ENCODE measurements around the gene ABCD1. TPM values are rescaled to one million over a fixed set of nuclear protein-coding genes. Genes with fewer than 3 reads are reported as not detected.
"Not testable (repeated sequence)": the region's sequence is repeated elsewhere in the genome, so short reads cannot be mapped to it uniquely, and the experiment has no call there.

Gene ABCD1
- 1 to 10 TPM; 4.1 to 4.3 TPM for total RNA-seq

DNA sequence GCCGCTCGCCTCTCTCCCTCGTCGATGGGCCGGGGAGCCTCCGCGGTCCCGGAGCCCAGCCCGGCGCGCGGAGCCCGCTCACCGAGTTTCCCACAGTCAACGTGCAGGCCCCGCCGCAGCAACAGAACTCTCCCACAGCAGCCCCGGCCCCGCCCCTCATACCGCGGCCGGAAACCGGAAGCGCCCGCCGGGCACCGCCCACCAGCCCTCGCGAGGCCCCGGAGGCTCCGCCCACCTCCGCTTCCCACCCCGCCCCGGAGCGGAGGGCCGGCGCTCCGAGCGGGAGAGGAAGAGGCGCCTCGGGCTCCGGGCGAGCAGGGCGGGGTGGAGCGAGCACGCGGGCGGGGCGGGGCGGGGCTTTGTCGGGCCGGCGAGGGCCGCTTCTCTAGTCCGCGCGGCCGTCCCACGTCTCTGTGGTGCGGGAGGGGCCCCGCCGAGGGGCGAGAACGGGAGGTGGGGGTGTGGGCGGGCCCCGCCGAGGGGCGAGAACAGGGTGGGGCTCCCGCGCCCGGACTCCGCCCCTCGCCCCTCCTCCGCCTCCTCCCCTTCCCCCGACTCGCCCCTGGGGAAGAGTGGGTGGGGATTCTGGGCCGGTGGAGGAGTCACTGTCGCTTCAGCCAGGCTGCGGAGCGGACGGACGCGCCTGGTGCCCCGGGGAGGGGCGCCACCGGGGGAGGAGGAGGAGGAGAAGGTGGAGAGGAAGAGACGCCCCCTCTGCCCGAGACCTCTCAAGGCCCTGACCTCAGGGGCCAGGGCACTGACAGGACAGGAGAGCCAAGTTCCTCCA lies at the start of gene ABCD1, which contains the start of gene BCAP31:
ABCD1 (plus strand) TSS at position 605 of the 787 bp plus-strand sequence. CDS start 411 bp downstream, outside the sequence.
BCAP31 (minus strand) TSS at position 136 of the 787 bp plus-strand sequence. CDS start 1,143 bp downstream, outside the sequence.
- Mint-ChIP-seq H3K27ac (peak within 1 kb of the TSS; percentile 83), H3K27me3 (no peaks in the 10 kb centered on the region), H3K4me3 (peak within 1 kb of the TSS; percentile 87), H3K36me3 (peaks cover 18% of the 10 kb centered on the region), H3K9me3 (no peaks in the 10 kb centered on the region), H3K4me1 (peaks cover 26% of the 10 kb centered on the region)
- peak; percentile 90 for DNase-seq

DNA sequence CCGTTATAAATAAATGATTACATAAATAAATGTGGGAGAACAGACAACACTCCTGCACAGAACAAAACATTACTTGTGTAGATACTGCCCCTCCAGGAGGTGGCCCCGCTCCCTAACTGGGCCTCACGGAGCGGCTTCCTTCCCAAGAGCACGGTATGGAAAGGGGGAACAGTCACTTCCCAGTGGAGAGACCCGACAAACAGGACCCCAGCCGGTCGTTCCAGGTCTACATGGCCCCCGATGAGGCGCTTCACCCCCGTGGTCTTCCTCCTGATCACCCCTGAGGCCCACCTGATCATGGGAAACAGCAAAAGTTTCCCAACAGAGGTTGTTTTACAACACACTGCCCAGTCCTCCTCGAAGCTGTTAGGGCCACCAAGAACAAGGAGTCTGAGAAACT lies 43.5 kb upstream of the ABCD1 start:
- Mint-ChIP-seq H3K27me3 (peaks cover 3% of the 10 kb centered on the region), H3K36me3 (no peaks in the 10 kb centered on the region)

DNA sequence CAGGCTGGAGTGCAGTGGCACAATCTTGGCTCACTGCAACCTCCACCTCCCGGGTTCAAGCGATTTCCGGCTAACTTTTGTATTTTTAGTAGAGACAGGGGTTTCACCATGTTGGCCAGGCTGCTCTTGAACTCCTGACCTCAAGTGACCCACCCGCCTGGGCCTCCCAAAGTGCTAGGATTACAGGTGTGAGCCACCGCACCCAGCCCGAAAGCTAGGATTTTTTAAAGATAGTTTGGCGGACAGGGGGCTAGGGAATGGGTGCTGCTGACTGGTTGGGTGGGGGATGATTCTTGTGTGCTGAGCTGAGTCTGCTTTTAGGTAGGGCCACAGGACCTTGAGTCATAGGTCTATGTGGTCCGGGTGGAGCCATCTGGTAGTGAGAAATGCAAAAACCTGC lies 41.2 kb upstream of the ABCD1 start:
- not testable (repeated sequence) for H3K27ac Mint-ChIP-seq, H3K4me3 Mint-ChIP-seq, H3K36me3 Mint-ChIP-seq, DNase-seq, H3K4me1 Mint-ChIP-seq, H3K9me3 Mint-ChIP-seq
- peaks cover 12% of the 10 kb centered on the region for H3K27me3 Mint-ChIP-seq

More for the DNA sequence above, 43.5 kb upstream of the ABCD1 start:
- Mint-ChIP-seq H3K4me3 (no peak overlapping the region), H3K9me3 (peaks cover 2% of the 10 kb centered on the region), H3K27ac (no peak overlapping the region), H3K4me1 (no peaks in the 10 kb centered on the region)
- no peak for DNase-seq

DNA sequence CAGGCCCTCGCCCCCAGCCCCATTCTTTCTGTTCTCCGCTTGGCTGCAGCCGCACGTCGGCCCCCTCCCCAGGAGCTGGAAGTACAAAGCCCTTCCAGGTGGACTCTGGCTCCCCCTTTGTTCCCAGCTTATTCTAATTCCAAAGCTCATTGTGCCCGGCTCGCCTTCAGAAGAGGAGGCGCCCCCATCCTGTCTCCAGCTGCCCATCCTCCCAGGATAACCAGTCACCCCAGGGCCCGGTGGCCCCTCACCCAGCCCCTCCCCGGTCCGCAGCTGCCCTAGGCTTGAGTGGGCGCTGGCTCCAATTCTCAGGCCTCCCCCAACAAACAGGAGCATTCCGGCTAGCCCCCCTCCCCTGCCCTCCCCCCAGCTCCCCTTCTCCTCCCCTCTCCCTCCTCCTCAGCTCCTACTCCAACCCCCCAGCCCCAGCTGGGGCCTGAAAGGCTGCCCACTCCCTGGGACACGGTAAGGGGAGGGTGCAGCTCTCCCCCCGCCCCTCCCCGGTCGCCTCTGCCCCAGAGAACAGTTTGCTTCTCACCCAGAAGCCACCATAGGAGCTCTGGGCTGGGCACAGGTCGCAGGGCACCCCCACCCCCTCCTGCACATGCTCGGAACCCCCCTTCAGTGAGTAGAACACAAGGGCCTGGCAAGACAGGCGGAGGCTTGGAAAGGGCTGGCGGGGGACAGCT lies 40.0 kb upstream of the ABCD1 start:
- H3K9me3 Mint-ChIP-seq, result peaks cover 2% of the 10 kb centered on the region
- no peaks in the 10 kb centered on the region for H3K36me3 Mint-ChIP-seq
- H3K4me3 Mint-ChIP-seq, result no peak overlapping the region
- H3K27me3 Mint-ChIP-seq, result peaks cover 12% of the 10 kb centered on the region
- no peak for DNase-seq
- H3K4me1 Mint-ChIP-seq, result no peaks in the 10 kb centered on the region
- H3K27ac Mint-ChIP-seq, result no peak overlapping the region

DNA sequence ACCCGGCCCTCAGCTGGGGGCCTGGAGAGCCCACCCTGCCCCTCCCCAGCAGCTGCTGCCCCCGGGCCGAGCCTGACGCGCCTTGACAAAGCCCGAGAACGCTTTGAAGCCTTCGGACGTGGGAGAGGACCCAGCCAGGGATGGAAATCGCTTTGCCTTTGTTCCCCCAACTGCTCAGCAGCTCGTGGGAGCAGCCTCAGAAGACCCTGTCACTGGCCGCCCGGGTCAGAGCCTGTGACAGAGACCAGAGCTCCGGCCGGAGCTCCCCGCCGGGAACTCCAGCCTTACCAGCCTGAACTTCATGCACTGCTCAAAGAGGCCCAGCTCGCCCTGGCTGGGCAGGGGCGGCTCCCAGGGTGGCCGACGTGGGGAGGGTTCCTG lies 39.5 kb upstream of the ABCD1 start:
- DNase-seq, result no peak
- Mint-ChIP-seq H3K36me3 (no peaks in the 10 kb centered on the region), H3K27me3 (peaks cover 12% of the 10 kb centered on the region), H3K4me1 (no peaks in the 10 kb centered on the region), H3K9me3 (peaks cover 2% of the 10 kb centered on the region), H3K4me3 (no peak overlapping the region), H3K27ac (no peak overlapping the region)

DNA sequence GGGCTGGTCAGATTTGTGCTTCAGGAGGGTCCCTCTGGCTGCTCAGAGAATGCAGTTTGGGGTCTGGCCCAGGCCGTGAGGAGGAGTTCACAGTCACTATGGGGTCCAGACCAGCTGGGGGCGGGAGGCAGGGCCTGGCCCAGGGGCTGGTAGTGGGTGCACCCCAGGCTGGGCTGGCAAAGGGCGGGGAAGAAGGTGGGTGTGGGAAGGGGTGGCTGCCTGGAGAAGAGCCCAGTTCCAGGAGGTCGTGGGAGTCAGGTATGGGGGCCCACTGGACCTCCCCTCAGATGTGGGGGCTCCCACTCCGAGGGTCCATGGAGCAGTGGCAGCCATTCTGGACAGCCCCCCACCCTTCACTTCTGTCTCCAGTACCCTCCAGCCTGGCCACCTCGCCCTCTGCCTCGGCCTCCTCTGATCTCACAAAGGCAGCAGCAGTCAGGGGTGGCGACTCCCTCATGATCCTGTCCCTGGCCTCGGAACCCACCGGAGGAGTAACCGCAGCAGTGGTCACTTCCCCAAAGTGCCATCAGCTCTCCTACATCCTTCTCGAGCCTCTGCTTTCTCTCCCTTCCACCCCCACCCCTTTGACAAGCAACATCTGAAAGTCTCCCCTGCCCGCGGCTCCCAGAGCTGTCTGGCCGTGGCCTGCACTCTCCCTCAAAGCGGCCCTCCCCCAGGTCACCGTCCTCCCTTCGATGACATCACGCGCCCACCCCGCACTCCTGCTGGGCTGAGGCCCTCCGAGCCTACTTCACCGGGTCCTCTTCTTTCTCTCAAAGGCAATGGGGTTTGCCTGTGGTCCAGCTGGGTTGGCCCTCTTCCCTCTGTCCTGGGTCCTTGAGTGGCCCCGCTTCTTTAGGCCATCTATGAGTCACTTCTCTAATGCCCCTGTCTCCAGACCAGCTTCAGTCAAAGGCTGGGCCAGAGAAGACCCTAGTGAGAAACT lies 38.6 kb upstream of the ABCD1 start:
- DNase-seq, result no peak
- H3K4me3 Mint-ChIP-seq, result no peak overlapping the region
- no peaks in the 10 kb centered on the region for H3K4me1 Mint-ChIP-seq
- no peak overlapping the region for H3K27ac Mint-ChIP-seq
- H3K27me3 Mint-ChIP-seq, result peaks cover 12% of the 10 kb centered on the region
- H3K36me3 Mint-ChIP-seq, result no peaks in the 10 kb centered on the region
- peaks cover 2% of the 10 kb centered on the region for H3K9me3 Mint-ChIP-seq

DNA sequence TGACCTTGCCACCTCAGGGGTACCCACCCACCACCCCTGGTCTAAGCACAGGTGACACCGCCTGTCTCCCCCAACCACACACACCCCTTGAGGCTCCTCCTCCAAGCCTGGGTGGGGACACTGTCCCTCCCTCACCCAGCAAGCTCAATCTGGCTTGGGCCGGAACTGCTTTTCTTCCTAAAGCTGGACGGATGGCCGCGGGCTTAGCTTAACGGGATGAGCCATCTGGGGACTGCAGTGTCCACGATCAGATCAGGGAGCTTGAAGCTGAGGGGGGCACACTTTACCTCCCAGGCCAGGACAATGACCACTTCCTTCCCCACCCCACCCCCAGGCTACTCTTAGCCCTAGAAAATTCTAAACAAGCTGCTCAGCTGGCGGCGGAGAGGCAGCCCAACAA lies 37.9 kb upstream of the ABCD1 start:
- no peak overlapping the region for H3K27ac Mint-ChIP-seq
- no peaks in the 10 kb centered on the region for H3K4me1 Mint-ChIP-seq
- H3K27me3 Mint-ChIP-seq, result peaks cover 12% of the 10 kb centered on the region
- H3K9me3 Mint-ChIP-seq, result peaks cover 2% of the 10 kb centered on the region
- DNase-seq, result no peak
- no peak overlapping the region for H3K4me3 Mint-ChIP-seq
- no peaks in the 10 kb centered on the region for H3K36me3 Mint-ChIP-seq

DNA sequence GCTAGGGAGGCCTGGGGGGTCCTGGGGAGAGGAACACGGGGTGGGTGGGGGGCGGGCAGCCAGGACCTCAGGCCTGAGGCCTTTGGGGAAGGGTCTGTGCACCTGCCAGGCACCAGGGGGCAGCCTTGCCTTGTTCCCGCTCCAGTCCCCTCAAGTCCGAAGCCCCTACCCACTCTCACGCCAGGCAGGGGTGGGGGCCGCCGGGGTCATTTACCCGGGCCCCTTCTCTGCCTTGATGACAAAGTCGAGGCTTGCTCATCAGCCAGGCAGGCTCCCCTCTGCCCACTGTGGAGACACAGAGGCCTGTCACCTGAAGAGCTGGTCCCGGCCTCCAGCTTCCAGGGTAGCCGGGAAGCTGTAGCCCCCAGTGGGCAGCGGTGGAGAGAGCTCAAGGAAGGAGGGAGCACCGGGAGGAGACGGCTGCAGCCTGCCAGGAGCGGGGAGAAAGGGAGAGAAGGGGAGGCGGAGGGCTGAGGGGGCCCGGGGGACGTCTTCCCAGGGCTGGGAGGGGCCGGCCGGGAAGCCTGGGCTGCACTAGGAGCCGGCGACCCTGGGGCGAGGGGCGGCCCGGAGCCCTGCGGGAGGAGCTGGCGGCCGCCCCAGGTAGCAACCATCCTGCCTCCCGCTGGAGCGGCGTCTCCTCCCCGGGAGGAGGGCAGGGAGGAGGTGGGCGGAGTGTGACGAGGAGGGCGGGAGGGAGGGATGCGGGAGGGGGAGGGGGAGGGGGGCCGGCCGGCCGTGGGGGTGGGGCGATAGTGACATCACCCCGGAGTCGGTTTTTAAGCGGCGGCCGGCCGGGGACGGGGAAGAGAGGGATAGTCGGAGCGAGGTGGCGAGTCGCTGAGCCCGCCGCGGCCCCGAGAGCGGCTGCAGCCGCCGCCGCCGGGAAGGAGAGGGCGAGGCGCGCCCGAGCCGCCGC lies 37.3 kb upstream of the ABCD1 start, which contains the start of gene SLC6A8:
SLC6A8 (plus strand) TSS at position 806 of the 919 bp plus-strand sequence. CDS start 649 bp downstream, outside the sequence.
- peak; percentile 26 for DNase-seq
- no peak within 1 kb of the TSS for H3K27ac Mint-ChIP-seq
- peaks cover 12% of the 10 kb centered on the region for H3K27me3 Mint-ChIP-seq
- no peaks in the 10 kb centered on the region for H3K4me1 Mint-ChIP-seq
- H3K36me3 Mint-ChIP-seq, result no peaks in the 10 kb centered on the region
- peak within 1 kb of the TSS; percentile 77 for H3K4me3 Mint-ChIP-seq
- peaks cover 2% of the 10 kb centered on the region for H3K9me3 Mint-ChIP-seq

DNA sequence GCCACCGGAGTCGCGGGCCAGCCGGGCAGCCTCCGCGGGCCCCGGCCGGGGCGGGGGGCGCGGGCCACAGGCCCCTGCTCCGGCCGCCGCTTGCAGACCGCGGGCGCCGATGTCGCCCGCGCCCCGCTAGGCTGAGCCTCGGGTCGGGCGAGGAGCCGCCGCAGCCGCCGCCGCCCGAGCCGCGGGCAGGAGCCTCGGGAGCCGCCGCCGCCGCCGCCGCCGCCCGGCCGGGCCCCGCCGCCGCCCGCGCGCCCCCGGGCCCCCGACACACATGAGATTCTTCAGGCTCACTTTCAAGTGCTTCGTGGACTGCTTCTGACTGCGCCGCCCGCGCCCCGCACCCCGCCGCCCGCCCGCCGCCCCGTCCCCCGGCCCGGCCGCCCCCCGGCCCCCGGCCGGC lies 36.6 kb upstream of the ABCD1 start:
- Mint-ChIP-seq H3K9me3 (peaks cover 2% of the 10 kb centered on the region), H3K36me3 (no peaks in the 10 kb centered on the region), H3K27me3 (peaks cover 12% of the 10 kb centered on the region), H3K27ac (no peak overlapping the region), H3K4me3 (no peak overlapping the region), H3K4me1 (no peaks in the 10 kb centered on the region)
- DNase-seq, result no peak

DNA sequence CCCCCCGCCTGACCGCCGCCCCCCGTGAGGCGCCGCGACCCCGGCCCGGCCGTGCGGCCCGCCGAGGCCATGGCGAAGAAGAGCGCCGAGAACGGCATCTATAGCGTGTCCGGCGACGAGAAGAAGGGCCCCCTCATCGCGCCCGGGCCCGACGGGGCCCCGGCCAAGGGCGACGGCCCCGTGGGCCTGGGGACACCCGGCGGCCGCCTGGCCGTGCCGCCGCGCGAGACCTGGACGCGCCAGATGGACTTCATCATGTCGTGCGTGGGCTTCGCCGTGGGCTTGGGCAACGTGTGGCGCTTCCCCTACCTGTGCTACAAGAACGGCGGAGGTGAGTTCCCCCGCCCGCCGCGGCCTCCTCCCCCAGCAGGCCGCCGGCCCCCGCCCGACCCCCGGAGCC lies 36.1 kb upstream of the ABCD1 start:
- Mint-ChIP-seq H3K4me3 (no peak overlapping the region), H3K9me3 (peaks cover 2% of the 10 kb centered on the region), H3K27me3 (peaks cover 12% of the 10 kb centered on the region), H3K36me3 (no peaks in the 10 kb centered on the region), H3K27ac (no peak overlapping the region), H3K4me1 (no peaks in the 10 kb centered on the region)
- no peak for DNase-seq

DNA sequence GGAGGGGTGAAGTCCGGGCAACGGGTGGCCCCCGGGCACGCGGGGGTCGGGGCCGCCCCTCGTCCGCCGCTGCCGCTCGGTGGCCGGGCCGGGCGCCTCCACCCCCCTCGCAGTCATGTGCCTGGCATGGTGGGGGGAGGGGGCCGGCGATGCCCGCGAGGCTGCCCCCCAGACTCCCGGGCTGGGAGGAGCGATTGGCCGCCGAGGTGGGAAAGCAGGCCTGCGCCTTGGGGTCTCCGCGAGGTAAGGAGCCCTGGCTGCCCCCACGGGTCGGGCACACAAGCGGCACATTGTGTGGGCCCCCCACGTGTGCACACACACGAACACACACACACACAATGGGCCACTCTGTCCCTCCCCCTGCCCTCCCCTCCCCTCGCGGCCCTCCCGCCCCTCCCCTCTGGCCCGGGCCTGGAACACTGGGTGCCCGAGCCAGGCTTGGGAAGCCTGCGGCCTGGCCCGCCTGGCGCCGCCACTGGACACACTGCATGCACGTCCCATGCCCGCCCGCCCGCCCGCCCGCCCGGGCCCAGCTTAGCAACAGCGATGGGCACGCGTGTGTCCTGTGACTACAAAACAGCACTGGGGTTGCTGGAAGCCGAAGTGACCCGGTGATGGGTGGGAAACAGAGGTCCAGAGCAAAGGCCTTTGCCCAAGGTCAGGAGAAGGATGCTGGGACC lies 35.6 kb upstream of the ABCD1 start:
- no peak for DNase-seq
- H3K27me3 Mint-ChIP-seq, result peaks cover 12% of the 10 kb centered on the region
- no peak overlapping the region for H3K4me3 Mint-ChIP-seq
- H3K9me3 Mint-ChIP-seq, result no peaks in the 10 kb centered on the region
- H3K36me3 Mint-ChIP-seq, result no peaks in the 10 kb centered on the region
- H3K4me1 Mint-ChIP-seq, result no peaks in the 10 kb centered on the region
- H3K27ac Mint-ChIP-seq, result no peak overlapping the region

DNA sequence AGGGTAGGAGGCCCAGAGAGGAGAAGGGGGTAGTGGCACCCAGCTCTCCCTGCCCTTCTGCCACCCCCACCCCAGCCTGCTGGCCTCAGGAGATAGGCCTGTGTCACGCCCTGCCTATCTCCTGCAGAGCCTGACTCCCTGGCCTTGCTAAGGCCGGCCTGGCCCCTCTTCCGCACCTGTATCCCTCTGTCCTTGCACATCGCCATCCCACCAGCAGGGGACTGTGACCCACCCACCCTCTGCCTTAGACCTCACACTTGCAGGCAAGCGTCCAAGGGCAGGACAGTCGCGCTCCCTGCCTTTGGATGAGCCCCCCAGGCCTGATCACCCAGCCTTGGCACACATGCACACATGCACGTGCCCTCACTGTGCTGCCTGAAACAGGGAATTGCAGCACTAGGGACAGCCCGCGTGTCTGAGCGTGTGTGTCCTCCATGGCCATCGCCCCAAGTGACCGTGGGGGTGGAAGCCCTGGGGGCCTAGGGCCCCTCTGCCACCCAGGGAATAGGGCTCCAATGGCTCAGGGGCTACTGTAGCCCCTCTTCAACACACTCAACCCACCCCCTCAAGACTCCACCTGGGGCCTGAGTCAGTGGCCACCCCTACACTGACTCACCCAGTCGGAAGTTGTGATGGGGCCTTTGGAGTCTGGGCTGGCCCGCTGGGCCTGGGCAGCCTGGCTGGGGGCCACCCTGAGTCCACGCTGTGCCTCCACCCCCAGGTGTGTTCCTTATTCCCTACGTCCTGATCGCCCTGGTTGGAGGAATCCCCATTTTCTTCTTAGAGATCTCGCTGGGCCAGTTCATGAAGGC lies 34.8 kb upstream of the ABCD1 start:
- Mint-ChIP-seq H3K9me3 (no peaks in the 10 kb centered on the region), H3K27ac (no peak overlapping the region), H3K4me1 (no peaks in the 10 kb centered on the region), H3K4me3 (no peak overlapping the region), H3K36me3 (no peaks in the 10 kb centered on the region), H3K27me3 (peaks cover 12% of the 10 kb centered on the region)
- no peak for DNase-seq

DNA sequence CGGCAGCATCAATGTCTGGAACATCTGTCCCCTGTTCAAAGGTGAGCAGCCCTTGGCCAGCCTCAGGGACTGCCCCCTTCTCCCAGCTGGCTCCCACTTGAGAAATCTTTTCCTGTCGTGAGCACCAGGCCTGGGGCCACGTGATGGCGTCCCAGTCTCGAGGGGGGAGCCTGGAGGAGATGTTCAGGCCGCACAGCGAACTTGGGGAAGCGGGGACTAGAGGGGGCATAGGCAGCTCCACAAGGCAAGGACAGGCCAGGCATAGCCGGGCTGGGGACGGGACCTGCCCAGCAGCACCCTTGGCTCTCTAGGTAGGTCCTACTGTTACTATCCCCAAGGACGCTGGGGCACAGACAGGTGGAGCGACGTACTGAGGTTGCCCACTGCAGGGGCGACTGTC lies 34.2 kb upstream of the ABCD1 start:
- Mint-ChIP-seq H3K27me3 (peaks cover 12% of the 10 kb centered on the region), H3K4me3 (no peak overlapping the region), H3K9me3 (no peaks in the 10 kb centered on the region), H3K27ac (no peak overlapping the region), H3K4me1 (no peaks in the 10 kb centered on the region), H3K36me3 (no peaks in the 10 kb centered on the region)
- no peak for DNase-seq

Data from activated naive CD8-positive, alpha-beta T cell treated with anti-CD3 and anti-CD28 coated beads for 36 hours (primary cell).